ENCODE results near the gene HS6ST3.

Gene HS6ST3

DNA sequence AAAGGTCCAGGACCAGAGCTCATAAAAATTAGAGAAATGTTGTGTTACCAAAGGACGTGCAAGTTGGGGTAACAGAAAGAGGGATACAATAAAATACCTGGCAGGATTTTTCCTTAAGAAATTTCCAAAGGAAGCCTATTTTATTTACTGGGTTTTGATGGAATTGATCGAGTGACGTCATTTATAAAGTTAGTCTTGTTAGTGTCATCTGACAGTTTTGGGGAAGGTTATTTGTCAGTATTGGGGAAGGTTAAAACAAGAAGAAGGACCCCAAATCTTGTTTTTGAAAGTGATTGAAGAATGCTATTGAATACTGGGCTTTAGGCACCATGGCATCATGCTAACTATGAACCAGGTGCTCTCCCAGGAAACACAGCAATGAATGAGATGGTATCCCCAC is 287.9 kb downstream of the HS6ST3 start:
- no peak for DNase-seq (ENCODE audit: low read depth)
- TF ChIP-seq, protein P1, sequence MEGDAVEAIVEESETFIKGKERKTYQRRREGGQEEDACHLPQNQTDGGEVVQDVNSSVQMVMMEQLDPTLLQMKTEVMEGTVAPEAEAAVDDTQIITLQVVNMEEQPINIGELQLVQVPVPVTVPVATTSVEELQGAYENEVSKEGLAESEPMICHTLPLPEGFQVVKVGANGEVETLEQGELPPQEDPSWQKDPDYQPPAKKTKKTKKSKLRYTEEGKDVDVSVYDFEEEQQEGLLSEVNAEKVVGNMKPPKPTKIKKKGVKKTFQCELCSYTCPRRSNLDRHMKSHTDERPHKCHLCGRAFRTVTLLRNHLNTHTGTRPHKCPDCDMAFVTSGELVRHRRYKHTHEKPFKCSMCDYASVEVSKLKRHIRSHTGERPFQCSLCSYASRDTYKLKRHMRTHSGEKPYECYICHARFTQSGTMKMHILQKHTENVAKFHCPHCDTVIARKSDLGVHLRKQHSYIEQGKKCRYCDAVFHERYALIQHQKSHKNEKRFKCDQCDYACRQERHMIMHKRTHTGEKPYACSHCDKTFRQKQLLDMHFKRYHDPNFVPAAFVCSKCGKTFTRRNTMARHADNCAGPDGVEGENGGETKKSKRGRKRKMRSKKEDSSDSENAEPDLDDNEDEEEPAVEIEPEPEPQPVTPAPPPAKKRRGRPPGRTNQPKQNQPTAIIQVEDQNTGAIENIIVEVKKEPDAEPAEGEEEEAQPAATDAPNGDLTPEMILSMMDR (IDR thresholded peaks at IDR 0.05; ENCODE audit: control insufficient read depth, insufficient read depth, low read depth, low read length, missing control alignments) = no peak
- H3K4me3 ChIP-seq (ENCODE audit: control insufficient read depth, low read depth, low read length) = no peak overlapping the region

DNA sequence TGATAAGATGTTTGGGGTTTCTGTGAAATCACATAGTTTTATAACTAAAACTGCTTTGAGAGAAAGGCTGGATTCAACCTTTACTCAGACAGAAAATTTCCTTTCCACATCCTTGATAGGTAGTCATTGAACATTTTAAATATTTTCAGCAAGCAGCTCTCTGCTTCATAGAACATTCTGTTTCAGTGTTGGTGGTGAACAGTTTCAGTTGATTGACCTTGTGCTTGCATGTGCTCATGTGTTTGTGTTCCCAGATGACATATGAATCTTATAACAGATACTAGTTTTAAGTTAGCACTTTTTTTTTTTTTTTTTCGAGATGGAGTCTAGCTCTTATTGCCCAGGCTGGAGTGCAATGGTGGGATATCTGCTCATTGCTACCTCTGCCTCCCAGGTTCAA is 290.1 kb downstream of the HS6ST3 start:
- no peak overlapping the region for H3K4me3 ChIP-seq (ENCODE audit: control insufficient read depth, low read depth, low read length)
- TF ChIP-seq, protein P1 (IDR thresholded peaks at IDR 0.05; ENCODE audit: control insufficient read depth, insufficient read depth, low read depth, low read length, missing control alignments) = no peak
- DNase-seq (ENCODE audit: low read depth) = no peak

DNA sequence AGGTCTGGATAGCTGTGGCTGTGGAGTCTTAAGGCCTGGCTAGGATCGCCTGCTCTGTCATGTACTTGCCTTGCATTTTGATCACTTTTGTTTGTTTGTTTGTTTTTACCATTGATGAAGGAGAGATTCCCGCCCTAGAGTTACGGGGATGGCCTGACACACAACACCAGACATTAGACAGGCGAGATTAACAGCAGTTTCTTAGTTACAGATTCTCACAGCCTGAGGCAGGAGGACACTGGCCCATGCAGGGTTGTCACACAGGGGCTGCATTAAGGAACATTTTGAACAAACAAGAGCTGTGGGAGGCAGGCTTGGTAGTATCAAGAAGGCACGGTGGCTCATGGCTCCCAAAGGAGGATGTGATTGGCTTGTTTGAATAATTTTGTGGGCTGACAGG is 291.8 kb downstream of the HS6ST3 start:
- TF ChIP-seq, protein P1 (IDR thresholded peaks at IDR 0.05; ENCODE audit: control insufficient read depth, insufficient read depth, low read depth, low read length, missing control alignments) = no peak
- no peak for DNase-seq (ENCODE audit: low read depth)
- no peak overlapping the region for H3K4me3 ChIP-seq (ENCODE audit: control insufficient read depth, low read depth, low read length)

DNA sequence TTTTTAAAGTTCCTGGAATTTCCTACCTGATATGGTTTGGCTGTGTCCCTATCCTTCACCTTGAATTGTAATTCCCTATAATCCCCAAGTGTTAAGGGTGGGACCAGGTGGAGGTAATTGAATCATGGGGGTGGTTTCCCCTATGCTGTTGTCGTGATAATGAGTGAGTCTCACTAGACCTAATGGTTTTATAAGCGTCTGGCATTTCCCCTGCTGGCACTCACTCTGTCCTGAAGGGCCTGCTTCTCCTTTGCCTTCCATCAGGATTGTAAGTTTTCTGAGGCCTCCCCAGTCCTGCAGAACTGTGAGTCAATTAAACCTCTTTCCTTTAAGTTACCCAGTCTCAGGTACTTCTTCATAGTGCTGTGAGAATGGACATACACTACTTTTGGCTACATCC is 298.7 kb downstream of the HS6ST3 start:
- TF ChIP-seq, protein P1 (IDR thresholded peaks at IDR 0.05; ENCODE audit: control insufficient read depth, insufficient read depth, low read depth, low read length, missing control alignments) = no peak
- DNase-seq (ENCODE audit: low read depth) = no peak
- H3K4me3 ChIP-seq (ENCODE audit: control insufficient read depth, low read depth, low read length) = no peak overlapping the region

DNA sequence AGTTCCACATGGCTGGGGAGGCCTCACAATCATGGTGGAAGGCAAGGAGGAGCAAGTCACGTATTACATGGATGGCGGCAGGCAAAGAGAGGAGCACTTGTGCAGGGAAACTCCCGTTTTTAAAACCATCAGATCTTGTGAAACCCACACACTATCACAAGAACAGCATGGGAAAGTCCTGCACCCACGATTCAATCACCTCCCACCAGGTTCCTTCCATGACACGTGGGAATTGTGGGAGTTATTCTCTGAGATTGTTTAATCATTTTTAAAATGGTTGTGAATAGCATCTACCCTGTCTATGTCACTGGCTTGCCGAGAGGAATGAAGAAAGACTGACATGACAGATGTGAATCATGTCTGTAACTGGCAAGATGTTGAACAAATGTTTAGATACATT is 301.7 kb downstream of the HS6ST3 start:
- DNase-seq (ENCODE audit: low read depth) = no peak
- no peak overlapping the region for H3K4me3 ChIP-seq (ENCODE audit: control insufficient read depth, low read depth, low read length)
- TF ChIP-seq, protein P1 (IDR thresholded peaks at IDR 0.05; ENCODE audit: control insufficient read depth, insufficient read depth, low read depth, low read length, missing control alignments) = no peak

DNA sequence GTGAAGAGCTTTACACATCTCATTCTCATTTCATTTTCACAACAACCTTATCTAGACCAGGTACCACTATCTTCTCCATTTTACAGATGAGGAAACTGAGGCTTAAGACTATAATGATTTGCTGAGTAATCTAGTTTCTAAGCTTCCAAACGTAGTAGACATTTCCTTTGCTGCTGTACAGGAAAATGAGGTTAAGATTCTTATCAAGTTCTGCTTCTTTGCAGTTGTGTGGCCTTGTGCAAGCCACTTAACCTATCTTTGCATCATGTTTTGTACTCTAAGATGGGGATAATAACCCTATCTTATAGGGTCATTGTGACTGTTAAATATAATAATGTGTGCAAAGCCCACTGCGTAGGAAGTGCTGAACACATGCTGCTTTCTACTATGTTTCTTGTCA is 307.9 kb downstream of the HS6ST3 start:
- no peak for DNase-seq (ENCODE audit: low read depth)
- TF ChIP-seq, protein P1 (IDR thresholded peaks at IDR 0.05; ENCODE audit: control insufficient read depth, insufficient read depth, low read depth, low read length, missing control alignments) = no peak
- no peak overlapping the region for H3K4me3 ChIP-seq (ENCODE audit: control insufficient read depth, low read depth, low read length)

DNA sequence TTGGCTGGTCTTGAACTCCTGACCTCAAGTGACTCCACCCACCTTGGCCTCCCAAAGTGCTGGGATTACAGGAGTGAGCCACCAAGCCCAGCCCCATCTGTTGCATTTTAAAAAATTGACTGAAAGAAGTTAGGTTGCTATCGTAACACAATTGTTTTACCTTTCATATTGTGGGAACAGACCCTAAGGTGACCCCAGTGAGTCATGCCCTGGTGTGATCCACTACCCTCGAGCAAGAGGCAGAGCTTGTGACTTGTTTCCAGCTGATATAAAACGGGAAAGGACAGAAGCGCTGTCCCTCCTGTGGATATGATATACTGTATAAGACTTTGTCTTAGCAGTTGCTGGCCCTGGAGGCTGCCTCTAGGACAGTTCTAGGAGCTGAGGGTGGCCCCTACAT is 308.6 kb downstream of the HS6ST3 start:
- DNase-seq (ENCODE audit: low read depth) = no peak
- TF ChIP-seq, protein P1 (IDR thresholded peaks at IDR 0.05; ENCODE audit: control insufficient read depth, insufficient read depth, low read depth, low read length, missing control alignments) = no peak
- H3K4me3 ChIP-seq (ENCODE audit: control insufficient read depth, low read depth, low read length) = no peak overlapping the region
